ENCODE data around the gene AGBL2. TPM values are rescaled to one million over a fixed set of nuclear protein-coding genes. Genes with fewer than 3 reads are reported as not detected.

AGBL2 gene
- total and polyA plus RNA-seq, 9 of the 15 experiments (the other 6 are each of a cell fraction or from before 2014, with no cell fraction given) = 0.57 to 6.5 (median 1.3) TPM

- CTCF ChIA-PET (ENCODE audit: low intra/inter-chr PET ratio) = interaction anchor here (0.7 to 1.7 kb wide), 5 partner anchors 66 to 242 kb away, joined by 3 to 7 read pairs (median 3); no protein-coding TSS in a partner anchor
- H3K9ac ChIP-seq (ENCODE audit: insufficient read depth in 1 of 2, low read depth in 2 of 2, low read length in 2 of 2) = no peak overlapping the region
- POLR2A ChIA-PET = interaction anchor here (0.6 to 1.3 kb wide), 7 partner anchors 10 to 50 kb away, joined by 3 to 9 read pairs (median 3); partner anchors contain the start of genes FAM180B, KBTBD4 and NDUFS3
- in situ Hi-C loops (cut with MboI) (no loop called here), intact Hi-C loops (cut with micrococcal nuclease) (loop anchor here (1.0 to 10.0 kb wide), 5 partner anchors 66 to 242 kb away; partner anchors contain the start of gene SPI1)
- no peaks in the 10 kb centered on the region for H3K27me3 ChIP-seq (ENCODE audit: control insufficient read depth in 2 of 2, insufficient read depth in 2 of 2, low read length in 2 of 2)
- peak; percentile 78 for FAIRE-seq
- H3K36me3 ChIP-seq (ENCODE audit: control insufficient read depth, insufficient read depth, low read length) = peaks cover 47% of the 10 kb centered on the region
- no peaks in the 10 kb centered on the region for H4K20me1 ChIP-seq (replicated peaks; ENCODE audit: control insufficient read depth, insufficient read depth, low read length)
- H3K4me3 ChIP-seq = no peak overlapping the region
- H3K4me2 ChIP-seq (ENCODE audit: insufficient read depth, low read length) = no peak overlapping the region
- DNase-seq (ENCODE audit: extremely low read depth in 1 of 4, low spot score in 3 of 4) = peak; percentile 25 to 70 (median 48)
- H3K27ac ChIP-seq (ENCODE audit: extremely low read depth, low read depth, low read length) = no peak overlapping the region
- H2AFZ ChIP-seq (ENCODE audit: low read depth, low read length) = no peak overlapping the region
- no TSS peak for BruUV-seq (replicated peaks)
- no peaks in the 10 kb centered on the region for H3K9me1 ChIP-seq (ENCODE audit: control insufficient read depth, insufficient read depth, low read length)
- no peaks in the 10 kb centered on the region for H3K79me2 ChIP-seq (ENCODE audit: control insufficient read depth, insufficient read depth, low read length)
- peak; percentile 89 for ATAC-seq
- no peaks in the 10 kb centered on the region for H3K4me1 ChIP-seq (replicated peaks in 1 of 2; ENCODE audit: control insufficient read depth in 2 of 2, insufficient read depth in 2 of 2, low read length in 2 of 2)
- H3K9me3 ChIP-seq (replicated peaks; ENCODE audit: control insufficient read depth, insufficient read depth, low read depth, low read length) = no peaks in the 10 kb centered on the region
- WGBS (ENCODE audit: insufficient coverage, low coverage, missing lambda C conversion rate) = 84% methylated on average over 9 of the region's 10 CpGs
- TF ChIP-seq ESRRA (IDR thresholded peaks at IDR 0.05; ENCODE audit: borderline replicate concordance, low read depth) (no peak), ESRRB (CRISPR knock-in tag; IDR thresholded peaks at IDR 0.05; ENCODE audit: borderline replicate concordance) (no peak), ZFX (CRISPR knock-in tag; IDR thresholded peaks at IDR 0.05) (no peak), SAFB2 (IDR thresholded peaks at IDR 0.05; ENCODE audit: borderline replicate concordance, low read depth, low read length, severe bottlenecking) (no peak), IFI16 (CRISPR knock-in tag; IDR thresholded peaks at IDR 0.05) (no peak), CCNT2 (IDR thresholded peaks at IDR 0.05; ENCODE audit: borderline replicate concordance, extremely low read depth, insufficient read length, low read depth, low read length) (no peak), SMC3 (conservative IDR thresholded peaks at IDR 0.05; ENCODE audit: insufficient read depth, low read depth, low read length) (peak; percentile 70), RFX7 (CRISPR knock-in tag; IDR thresholded peaks at IDR 0.05) (no peak), HMBOX1 (IDR thresholded peaks at IDR 0.05) (no peak; the same call in 1 of the 2 replicates), LARP7 (IDR thresholded peaks at IDR 0.05) (no peak), ZBTB1 (CRISPR knock-in tag; IDR thresholded peaks at IDR 0.05; ENCODE audit: borderline replicate concordance, low read depth) (no peak), ZNF696 (CRISPR knock-in tag; conservative IDR thresholded peaks at IDR 0.05) (no peak), MBD2 (IDR thresholded peaks at IDR 0.05; ENCODE audit: borderline replicate concordance, low read depth) (no peak), ZNF699 (CRISPR knock-in tag; IDR thresholded peaks at IDR 0.05; ENCODE audit: insufficient replicate concordance) (no peak), FOXP1 (CRISPR knock-in tag; IDR thresholded peaks at IDR 0.05) (no peak), TFAM (CRISPR knock-in tag; conservative IDR thresholded peaks at IDR 0.05) (no peak), JUND (IDR thresholded peaks at IDR 0.05; ENCODE audit: borderline replicate concordance, low read depth, low read length) (no peak), JUND (tag; IDR thresholded peaks at IDR 0.05; ENCODE audit: borderline replicate concordance, low read depth, low read length) (no peak), ATF2 (CRISPR knock-in tag; IDR thresholded peaks at IDR 0.05) (no peak), ZNF197 (CRISPR knock-in tag; IDR thresholded peaks at IDR 0.05; ENCODE audit: low read depth) (no peak), KLF10 (CRISPR knock-in tag; IDR thresholded peaks at IDR 0.05) (no peak), CHD2 (IDR thresholded peaks at IDR 0.05; ENCODE audit: low read depth, low read length) (no peak)
Measured at GRCh38 chr11:47616726-47617416, 98.3 kb downstream of the AGBL2 start.

Measured in K562 (cell line).